ENCODE data around the gene PTH1R. TPM values are rescaled to one million over a fixed set of nuclear protein-coding genes. Genes with fewer than 3 reads are reported as not detected.

PTH1R gene
- total RNA-seq, 1 donor from 2014 or later = 36.4 TPM

- Mint-ChIP-seq H3K27ac (peak overlapping the region; percentile 93), H3K27me3 (ENCODE audit: low read depth) (no peaks in the 10 kb centered on the region), H3K4me1 (peaks cover 47% of the 10 kb centered on the region), H3K36me3 (peaks cover 10% of the 10 kb centered on the region), H3K4me3 (no peak overlapping the region), H3K9me3 (peaks cover 1% of the 10 kb centered on the region)
- no peak for DNase-seq (ENCODE audit: low spot score in 2 of 2, unreplicated experiment in 2 of 2)
- TF ChIP-seq, protein P1, sequence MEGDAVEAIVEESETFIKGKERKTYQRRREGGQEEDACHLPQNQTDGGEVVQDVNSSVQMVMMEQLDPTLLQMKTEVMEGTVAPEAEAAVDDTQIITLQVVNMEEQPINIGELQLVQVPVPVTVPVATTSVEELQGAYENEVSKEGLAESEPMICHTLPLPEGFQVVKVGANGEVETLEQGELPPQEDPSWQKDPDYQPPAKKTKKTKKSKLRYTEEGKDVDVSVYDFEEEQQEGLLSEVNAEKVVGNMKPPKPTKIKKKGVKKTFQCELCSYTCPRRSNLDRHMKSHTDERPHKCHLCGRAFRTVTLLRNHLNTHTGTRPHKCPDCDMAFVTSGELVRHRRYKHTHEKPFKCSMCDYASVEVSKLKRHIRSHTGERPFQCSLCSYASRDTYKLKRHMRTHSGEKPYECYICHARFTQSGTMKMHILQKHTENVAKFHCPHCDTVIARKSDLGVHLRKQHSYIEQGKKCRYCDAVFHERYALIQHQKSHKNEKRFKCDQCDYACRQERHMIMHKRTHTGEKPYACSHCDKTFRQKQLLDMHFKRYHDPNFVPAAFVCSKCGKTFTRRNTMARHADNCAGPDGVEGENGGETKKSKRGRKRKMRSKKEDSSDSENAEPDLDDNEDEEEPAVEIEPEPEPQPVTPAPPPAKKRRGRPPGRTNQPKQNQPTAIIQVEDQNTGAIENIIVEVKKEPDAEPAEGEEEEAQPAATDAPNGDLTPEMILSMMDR (IDR thresholded peaks at IDR 0.05; ENCODE audit: unreplicated experiment) = no peak
Observed at GRCh38 chr3:46934072-46934471, 56.6 kb downstream of the PTH1R start.

DNA sequence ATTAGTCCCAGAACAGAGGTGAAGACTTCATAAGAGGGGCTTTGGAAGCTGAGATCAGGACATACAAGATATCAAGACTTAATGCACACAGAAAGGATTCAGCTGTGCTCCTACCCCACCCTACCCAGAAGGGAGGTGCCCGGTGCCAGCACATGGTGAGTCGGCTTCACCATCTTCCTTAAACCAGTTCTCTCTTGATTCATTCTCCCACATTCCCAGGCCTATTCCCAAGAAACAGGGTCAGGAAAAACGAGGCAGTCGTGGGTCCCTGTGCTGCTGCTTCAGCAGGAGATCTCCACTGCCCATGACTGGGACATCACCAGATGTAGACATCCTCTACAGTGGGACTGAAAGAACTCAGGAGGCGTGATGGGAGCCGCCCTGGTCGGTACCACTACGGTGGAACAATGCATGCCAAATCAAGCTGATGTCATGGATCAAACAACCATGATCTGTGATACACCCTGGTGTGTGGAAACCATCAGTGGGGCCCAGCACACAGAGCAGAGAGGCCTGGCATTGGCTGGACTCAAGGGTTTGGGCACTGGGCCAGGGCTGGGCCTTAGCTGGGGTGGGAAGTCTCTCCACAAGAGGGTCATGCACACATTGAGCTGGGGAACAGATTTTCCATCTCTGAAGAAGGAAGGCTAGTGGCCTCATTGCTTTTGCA, 57.1 kb downstream of the PTH1R start:
- Mint-ChIP-seq H3K9me3 (no peaks in the 10 kb centered on the region), H3K27me3 (ENCODE audit: low read depth) (no peaks in the 10 kb centered on the region), H3K27ac (peak overlapping the region; percentile 93), H3K4me1 (peaks cover 47% of the 10 kb centered on the region), H3K4me3 (no peak overlapping the region), H3K36me3 (peaks cover 11% of the 10 kb centered on the region)
- no peak for DNase-seq (ENCODE audit: low spot score in 2 of 2, unreplicated experiment in 2 of 2)
- TF ChIP-seq, protein P1 (IDR thresholded peaks at IDR 0.05; ENCODE audit: unreplicated experiment) = no peak

- no peaks in the 10 kb centered on the region for H3K9me3 Mint-ChIP-seq
Observed at GRCh38 chr3:46935168-46935858, 57.8 kb downstream of the PTH1R start.

DNA sequence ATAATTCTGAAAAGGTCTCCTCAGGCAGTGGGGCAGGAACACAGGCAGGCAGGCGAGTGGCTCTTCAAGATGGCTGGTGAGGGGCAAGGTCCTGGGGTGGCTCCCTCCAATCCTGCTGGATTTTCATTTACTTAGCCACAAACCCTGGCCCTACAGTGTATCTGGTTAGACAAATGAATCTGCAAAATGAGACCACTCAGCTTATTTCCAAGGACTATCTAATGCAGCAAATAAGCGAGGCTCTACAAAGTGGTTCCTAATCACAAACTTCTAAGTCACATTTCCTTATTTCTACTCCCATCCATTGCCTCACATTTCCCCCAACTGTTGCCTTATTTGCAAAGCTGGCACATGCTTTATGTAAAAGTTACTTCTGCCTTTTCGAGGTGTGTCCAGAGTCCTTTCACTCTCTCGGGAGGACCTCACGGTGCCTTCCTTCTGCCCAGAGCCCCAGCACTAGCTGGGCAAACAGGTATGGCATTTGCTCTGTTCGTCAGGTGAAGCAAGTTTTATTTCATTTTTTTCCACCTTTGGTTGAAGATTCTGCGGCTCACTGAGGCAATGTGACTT, 58.6 kb downstream of the PTH1R start:
- peaks cover 20% of the 10 kb centered on the region for H3K36me3 Mint-ChIP-seq
- H3K9me3 Mint-ChIP-seq = no peaks in the 10 kb centered on the region
- peaks cover 40% of the 10 kb centered on the region for H3K4me1 Mint-ChIP-seq
- TF ChIP-seq, protein P1 (IDR thresholded peaks at IDR 0.05; ENCODE audit: unreplicated experiment) = no peak
- H3K4me3 Mint-ChIP-seq = no peak overlapping the region
- peak overlapping the region; percentile 93 for H3K27ac Mint-ChIP-seq
- H3K27me3 Mint-ChIP-seq (ENCODE audit: low read depth) = no peaks in the 10 kb centered on the region
- no peak for DNase-seq (ENCODE audit: low spot score in 2 of 2, unreplicated experiment in 2 of 2)

More at GRCh38 chr3:46935168-46935858, 57.8 kb downstream of the PTH1R start:
- no peak overlapping the region for H3K4me3 Mint-ChIP-seq
- DNase-seq (ENCODE audit: low spot score in 2 of 2, unreplicated experiment in 2 of 2) = peak; percentile 58 to 63
- peak overlapping the region; percentile 93 for H3K27ac Mint-ChIP-seq
- TF ChIP-seq, protein P1 (IDR thresholded peaks at IDR 0.05; ENCODE audit: unreplicated experiment) = no peak
- H3K36me3 Mint-ChIP-seq = peaks cover 17% of the 10 kb centered on the region
- no peaks in the 10 kb centered on the region for H3K27me3 Mint-ChIP-seq (ENCODE audit: low read depth)
- peaks cover 47% of the 10 kb centered on the region for H3K4me1 Mint-ChIP-seq

DNA sequence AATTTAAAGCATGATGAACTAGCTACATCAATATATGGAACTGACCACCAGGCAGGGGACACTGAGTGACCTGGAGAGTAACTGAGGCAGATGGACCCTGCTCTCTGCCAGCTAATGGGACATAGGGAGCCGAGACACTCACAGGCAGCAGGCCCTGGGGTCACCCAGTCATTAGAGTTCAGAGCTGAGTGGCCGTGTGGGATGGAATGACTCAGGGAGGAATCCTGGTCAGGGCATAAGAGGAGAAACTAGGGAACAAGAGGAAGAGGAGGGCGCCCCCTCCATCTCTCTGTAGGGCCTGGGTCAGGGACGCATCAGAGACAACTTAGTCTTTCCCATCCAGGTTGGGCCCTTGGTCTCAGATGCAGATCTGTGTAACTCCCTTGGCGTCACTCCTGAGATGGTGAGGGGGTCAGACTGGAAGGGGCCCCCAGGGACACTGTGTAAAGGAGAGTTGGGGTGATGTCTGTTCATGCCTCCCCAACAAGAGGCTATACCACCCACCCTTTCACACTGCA, 59.3 kb downstream of the PTH1R start:
- Mint-ChIP-seq H3K27ac (peak overlapping the region; percentile 93), H3K4me1 (peaks cover 34% of the 10 kb centered on the region), H3K4me3 (no peak overlapping the region), H3K36me3 (peaks cover 20% of the 10 kb centered on the region), H3K27me3 (ENCODE audit: low read depth) (no peaks in the 10 kb centered on the region), H3K9me3 (no peaks in the 10 kb centered on the region)
- TF ChIP-seq, protein P1 (IDR thresholded peaks at IDR 0.05; ENCODE audit: unreplicated experiment) = no peak
- no peak for DNase-seq (ENCODE audit: low spot score in 2 of 2, unreplicated experiment in 2 of 2)

Data from mesothelial cell of epicardium (in vitro differentiated cells).